Measurements from ENCODE around the gene MAP3K5. TPM values are rescaled to one million over a fixed set of nuclear protein-coding genes. Genes with fewer than 3 reads are reported as not detected.

MAP3K5 gene
- total RNA-seq, 6 donors from 2014 or later: 26.4 to 45.1 (median 41.8) TPM

- Histone ChIP-seq H3K27me3 (no peaks in the 10 kb centered on the region), H3K36me3 (no peaks in the 10 kb centered on the region), H3K9me3 (no peaks in the 10 kb centered on the region), H3K27ac (no peak overlapping the region), H3K4me3 (no peak overlapping the region), H3K4me1 (no peaks in the 10 kb centered on the region)
- WGBS, 2 donors: 37 to 47% methylated on average over 5 of the region's 5 CpGs
- no peak for TF ChIP-seq EP300 (IDR thresholded peaks at IDR 0.05)
- no peak for TF ChIP-seq POLR2AphosphoS5 (IDR thresholded peaks at IDR 0.05)
- TF ChIP-seq, protein P1, sequence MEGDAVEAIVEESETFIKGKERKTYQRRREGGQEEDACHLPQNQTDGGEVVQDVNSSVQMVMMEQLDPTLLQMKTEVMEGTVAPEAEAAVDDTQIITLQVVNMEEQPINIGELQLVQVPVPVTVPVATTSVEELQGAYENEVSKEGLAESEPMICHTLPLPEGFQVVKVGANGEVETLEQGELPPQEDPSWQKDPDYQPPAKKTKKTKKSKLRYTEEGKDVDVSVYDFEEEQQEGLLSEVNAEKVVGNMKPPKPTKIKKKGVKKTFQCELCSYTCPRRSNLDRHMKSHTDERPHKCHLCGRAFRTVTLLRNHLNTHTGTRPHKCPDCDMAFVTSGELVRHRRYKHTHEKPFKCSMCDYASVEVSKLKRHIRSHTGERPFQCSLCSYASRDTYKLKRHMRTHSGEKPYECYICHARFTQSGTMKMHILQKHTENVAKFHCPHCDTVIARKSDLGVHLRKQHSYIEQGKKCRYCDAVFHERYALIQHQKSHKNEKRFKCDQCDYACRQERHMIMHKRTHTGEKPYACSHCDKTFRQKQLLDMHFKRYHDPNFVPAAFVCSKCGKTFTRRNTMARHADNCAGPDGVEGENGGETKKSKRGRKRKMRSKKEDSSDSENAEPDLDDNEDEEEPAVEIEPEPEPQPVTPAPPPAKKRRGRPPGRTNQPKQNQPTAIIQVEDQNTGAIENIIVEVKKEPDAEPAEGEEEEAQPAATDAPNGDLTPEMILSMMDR (IDR thresholded peaks at IDR 0.05): no peak
- no peak for TF ChIP-seq POLR2A (IDR thresholded peaks at IDR 0.05)
- no peak for ATAC-seq (ENCODE audit: low FRiP score in 2 of 2)
- no peak for DNase-seq
Measured at GRCh38 chr6:136533487-136533886, 258.8 kb downstream of the MAP3K5 start.

DNA sequence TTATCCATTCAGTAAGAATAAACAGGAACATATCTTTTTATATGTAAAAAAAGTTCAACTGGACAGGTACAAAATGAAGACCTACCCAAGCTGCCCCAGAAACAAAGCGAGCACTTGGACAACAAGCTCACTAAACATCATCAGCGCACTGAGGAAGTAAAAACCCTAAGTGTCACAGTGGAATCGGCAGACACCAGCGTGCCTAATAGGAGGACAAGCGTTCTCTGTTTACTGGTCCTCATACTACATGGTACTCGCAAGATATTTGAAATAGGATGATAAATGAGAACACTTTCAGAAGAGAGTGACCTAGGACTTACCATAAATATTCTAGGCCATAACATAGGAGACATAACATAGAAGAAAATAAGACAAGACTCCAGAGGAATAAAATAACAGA lies 260.2 kb downstream of the MAP3K5 start:
- Histone ChIP-seq H3K4me3 (no peak overlapping the region), H3K4me1 (no peaks in the 10 kb centered on the region), H3K27ac (no peak overlapping the region), H3K27me3 (no peaks in the 10 kb centered on the region), H3K9me3 (no peaks in the 10 kb centered on the region), H3K36me3 (no peaks in the 10 kb centered on the region)
- 87 to 88% methylated on average over 6 of the region's 6 CpGs for WGBS, 2 donors
- ATAC-seq (ENCODE audit: low FRiP score in 2 of 2) (no peak), DNase-seq (no peak)
- TF ChIP-seq, protein P1 (IDR thresholded peaks at IDR 0.05): no peak
- TF ChIP-seq POLR2AphosphoS5 (IDR thresholded peaks at IDR 0.05) (no peak), EP300 (IDR thresholded peaks at IDR 0.05) (no peak), POLR2A (IDR thresholded peaks at IDR 0.05) (no peak)

DNA sequence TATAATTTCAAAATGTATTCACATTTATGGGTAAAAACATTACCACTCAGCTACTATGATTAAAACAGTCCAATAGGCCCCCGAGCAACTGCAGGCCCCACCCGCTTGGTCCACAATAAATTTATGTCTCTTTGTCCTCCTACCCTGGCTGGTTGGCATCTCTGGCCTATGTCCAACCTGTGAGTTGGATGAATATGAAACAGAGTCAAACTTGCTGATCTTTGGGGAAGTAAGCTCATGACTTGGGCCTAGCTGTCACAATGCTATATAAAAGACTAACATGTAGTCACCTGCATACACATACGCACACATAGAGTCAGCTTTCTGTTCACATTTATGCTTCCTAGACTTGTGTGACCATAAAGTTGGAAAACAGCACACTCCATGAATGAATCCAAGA lies 262.6 kb downstream of the MAP3K5 start:
- WGBS, 2 donors: 92 to 98% methylated on average over 3 of the region's 3 CpGs
- Histone ChIP-seq H3K36me3 (no peaks in the 10 kb centered on the region), H3K4me3 (no peak overlapping the region), H3K9me3 (no peaks in the 10 kb centered on the region), H3K4me1 (peaks cover 0 to 18% (median 6%) of the 10 kb centered on the region in 4 donors), H3K27me3 (no peaks in the 10 kb centered on the region), H3K27ac (no peak overlapping the region)
- DNase-seq: no peak
- no peak for ATAC-seq (ENCODE audit: low FRiP score in 2 of 2)
- no peak for TF ChIP-seq POLR2AphosphoS5 (IDR thresholded peaks at IDR 0.05)
- no peak for TF ChIP-seq POLR2A (IDR thresholded peaks at IDR 0.05)
- TF ChIP-seq, protein P1 (IDR thresholded peaks at IDR 0.05): no peak
- no peak for TF ChIP-seq EP300 (IDR thresholded peaks at IDR 0.05)

DNA sequence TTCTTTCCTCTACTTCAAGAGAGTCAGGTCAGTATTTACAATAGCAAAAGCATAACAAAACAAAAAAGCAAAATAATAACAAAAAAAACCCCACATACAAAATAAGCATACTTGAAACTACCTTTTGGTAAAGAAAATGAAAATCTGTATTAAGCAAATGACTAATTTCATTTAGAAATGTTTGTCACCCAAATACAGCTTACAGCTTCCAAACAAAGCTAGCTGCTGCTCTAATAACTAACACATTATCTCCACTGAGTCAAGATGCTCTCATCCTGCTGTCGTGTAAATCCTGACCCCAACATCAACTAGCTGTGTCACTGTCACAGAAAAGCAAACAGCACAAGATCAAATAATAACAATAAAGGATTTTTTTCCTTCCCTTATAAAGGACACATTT lies 263.8 kb downstream of the MAP3K5 start:
- Histone ChIP-seq H3K4me3 (no peak overlapping the region), H3K27me3 (no peaks in the 10 kb centered on the region), H3K9me3 (no peaks in the 10 kb centered on the region), H3K4me1 (peaks cover 0 to 18% (median 6%) of the 10 kb centered on the region in 4 donors), H3K36me3 (no peaks in the 10 kb centered on the region), H3K27ac (no peak overlapping the region)
- DNase-seq (no peak), ATAC-seq (ENCODE audit: low FRiP score in 2 of 2) (no peak)
- TF ChIP-seq EP300 (IDR thresholded peaks at IDR 0.05) (no peak), POLR2AphosphoS5 (IDR thresholded peaks at IDR 0.05) (no peak), POLR2A (IDR thresholded peaks at IDR 0.05) (no peak)
- TF ChIP-seq, protein P1 (IDR thresholded peaks at IDR 0.05): no peak
- WGBS, 2 donors: 68 to 80% methylated on average over 1 of the region's 1 CpG

- 70 to 72% methylated on average over 6 of the region's 6 CpGs for WGBS, 2 donors
- Histone ChIP-seq H3K4me3 (no peak overlapping the region), H3K27ac (no peak overlapping the region), H3K9me3 (no peaks in the 10 kb centered on the region), H3K27me3 (no peaks in the 10 kb centered on the region), H3K36me3 (no peaks in the 10 kb centered on the region), H3K4me1 (peaks cover 0 to 18% (median 6%) of the 10 kb centered on the region in 4 donors)
- ATAC-seq (ENCODE audit: low FRiP score in 2 of 2) (no peak), DNase-seq (no peak)
- TF ChIP-seq, protein P1 (IDR thresholded peaks at IDR 0.05): no peak
- TF ChIP-seq POLR2A (IDR thresholded peaks at IDR 0.05) (no peak), POLR2AphosphoS5 (IDR thresholded peaks at IDR 0.05) (no peak), EP300 (IDR thresholded peaks at IDR 0.05) (no peak)
Measured at GRCh38 chr6:136527831-136528230, 264.4 kb downstream of the MAP3K5 start.
